Skeletal muscle tissue (tissue), 4 donors: ENCODE results near the gene C6orf136. TPM values are rescaled to one million over a fixed set of nuclear protein-coding genes. Genes with fewer than 3 reads are reported as not detected.

Source experiments
- H3K27ac ChIP-seq: one replicate; pipeline ENCODE4 v1.7.0; 2013; ENCODE audit warnings: mild to moderate bottlenecking, low read depth, low read length, inconsistent platforms
- H3K27me3 ChIP-seq, 3 donors: one replicate each; pipeline ENCODE4 v1.7.0; 2013; ENCODE audit warnings: low read length in 3 of 3; ENCODE audit not compliant: control insufficient read depth in 3 of 3, insufficient read depth in 3 of 3
- H3K36me3 ChIP-seq, 3 donors: one replicate each; pipeline ENCODE4 v1.7.0; 2013; ENCODE audit warnings: low read length in 3 of 3; ENCODE audit not compliant: control insufficient read depth in 3 of 3, insufficient read depth in 3 of 3
- H3K4me1 ChIP-seq, 3 donors: one replicate each; pipeline ENCODE4 v1.7.0; 2013; ENCODE audit warnings: low read length in 3 of 3, mild to moderate bottlenecking in 3 of 3; ENCODE audit not compliant: control insufficient read depth in 3 of 3, insufficient read depth in 3 of 3
- H3K4me3 ChIP-seq, 3 donors: one replicate each; pipeline ENCODE4 v1.7.0; 2013; ENCODE audit warnings: low read length in 3 of 3
- H3K9ac ChIP-seq, 3 donors: one replicate each; pipeline ENCODE4 v1.7.0; 2013; ENCODE audit warnings: low read length in 3 of 3, mild to moderate bottlenecking in 3 of 3, moderate library complexity in 2 of 3, low read depth in 1 of 3
- H3K9me3 ChIP-seq, 3 donors: one replicate each; pipeline ENCODE4 v1.7.0; 2013; ENCODE audit warnings: low read length in 3 of 3; ENCODE audit not compliant: control insufficient read depth in 3 of 3
- total RNA-seq: library from RNA; depleted of rRNA; stranded (reverse); fragments of >200 nt; gene quantifications from one replicate; pipeline ENCODE4 v1.2.3, GENCODE V29; 2014
- donor health status: Osteomylitis.

The C6orf136 gene
- total RNA-seq, 1 donor from 2014 or later: 9.9 TPM

GRCh38 chr6:30686009-30686907 lies 39.3 kb downstream of the C6orf136 start, which contains the start of gene PPP1R18:
PPP1R18 (minus strand) TSS chr6:30686645; CDS start chr6:30686018, 627 bp downstream.
- H3K27ac ChIP-seq: peak within 1 kb of the TSS; percentile 99
- H3K9me3 ChIP-seq: no peaks in the 10 kb centered on the region
- peak within 1 kb of the TSS; percentile 89 to 92 (median 91) for H3K4me3 ChIP-seq
- peak within 1 kb of the TSS; percentile 92 to 94 (median 94) for H3K9ac ChIP-seq
- H3K27me3 ChIP-seq: no peaks in the 10 kb centered on the region
- peaks cover 55 to 75% (median 58%) of the 10 kb centered on the region in 3 donors for H3K4me1 ChIP-seq
- peaks cover 0 to 2% (median 0%) of the 10 kb centered on the region in 3 donors for H3K36me3 ChIP-seq

- Histone ChIP-seq H3K9ac (peak overlapping the region; percentile 92 to 94 (median 94)), H3K9me3 (no peaks in the 10 kb centered on the region), H3K36me3 (peaks cover 0 to 2% (median 0%) of the 10 kb centered on the region in 3 donors), H3K4me1 (peaks cover 50 to 71% (median 62%) of the 10 kb centered on the region in 3 donors), H3K4me3 (peak overlapping the region; percentile 80 to 92 (median 85)), H3K27me3 (no peaks in the 10 kb centered on the region), H3K27ac (peak overlapping the region; percentile 99)
Observed at GRCh38 chr6:30686908-30687658, 40.1 kb downstream of the C6orf136 start.

- Histone ChIP-seq H3K4me3 (peak overlapping the region; percentile 80 to 92 (median 85)), H3K36me3 (peaks cover 0 to 2% (median 0%) of the 10 kb centered on the region in 3 donors), H3K27ac (peak overlapping the region; percentile 99), H3K4me1 (peaks cover 46 to 63% (median 59%) of the 10 kb centered on the region in 3 donors), H3K27me3 (no peaks in the 10 kb centered on the region), H3K9me3 (no peaks in the 10 kb centered on the region), H3K9ac (peak overlapping the region; percentile 92 to 94 (median 94))
Observed at GRCh38 chr6:30687659-30688431, 40.9 kb downstream of the C6orf136 start.

GRCh38 chr6:30688569-30688968 lies 41.6 kb downstream of the C6orf136 start:
- H3K27ac ChIP-seq: peak overlapping the region; percentile 99
- H3K27me3 ChIP-seq: no peaks in the 10 kb centered on the region
- H3K4me1 ChIP-seq: peaks cover 43 to 56% (median 52%) of the 10 kb centered on the region in 3 donors
- peak overlapping the region in 2 of 3 donors; percentile 92 to 94 for H3K9ac ChIP-seq
- peaks cover 0 to 2% (median 0%) of the 10 kb centered on the region in 3 donors for H3K36me3 ChIP-seq
- H3K4me3 ChIP-seq: peak overlapping the region; percentile 80 to 92 (median 85)
- H3K9me3 ChIP-seq: no peaks in the 10 kb centered on the region

- H3K9me3 ChIP-seq: no peaks in the 10 kb centered on the region
- peak overlapping the region in 1 of 3 donors; percentile 92 for H3K9ac ChIP-seq
- peak overlapping the region; percentile 99 for H3K27ac ChIP-seq
- no peaks in the 10 kb centered on the region for H3K27me3 ChIP-seq
- peaks cover 0 to 2% (median 0%) of the 10 kb centered on the region in 3 donors for H3K36me3 ChIP-seq
- peaks cover 42 to 52% (median 51%) of the 10 kb centered on the region in 3 donors for H3K4me1 ChIP-seq
- peak overlapping the region in 1 of 3 donors; percentile 81 for H3K4me3 ChIP-seq
Observed at GRCh38 chr6:30689022-30689865, 42.3 kb downstream of the C6orf136 start.

- Histone ChIP-seq H3K9ac (peak overlapping the region; percentile 66 to 74 (median 74)), H3K27ac (peak overlapping the region; percentile 99), H3K4me3 (peak overlapping the region; percentile 79 to 90 (median 81)), H3K4me1 (peaks cover 42 to 51% (median 47%) of the 10 kb centered on the region in 3 donors), H3K9me3 (no peaks in the 10 kb centered on the region), H3K36me3 (no peaks in the 10 kb centered on the region), H3K27me3 (no peaks in the 10 kb centered on the region)
Observed at GRCh38 chr6:30689985-30690384, 43.1 kb downstream of the C6orf136 start.

- Histone ChIP-seq H3K4me3 (peak within 1 kb of the TSS; percentile 79 to 90 (median 81)), H3K9ac (peak within 1 kb of the TSS; percentile 66 to 74 (median 74)), H3K9me3 (no peaks in the 10 kb centered on the region), H3K27ac (peak within 1 kb of the TSS; percentile 99), H3K27me3 (no peaks in the 10 kb centered on the region), H3K4me1 (peaks cover 39 to 46% (median 41%) of the 10 kb centered on the region in 3 donors), H3K36me3 (no peaks in the 10 kb centered on the region)
Observed at GRCh38 chr6:30690403-30691207, 43.7 kb downstream of the C6orf136 start, which contains the start of gene NRM. NRM (minus strand) TSS chr6:30690984; CDS start chr6:30690974, 10 bp downstream.

GRCh38 chr6:30691208-30691847 lies 44.4 kb downstream of the C6orf136 start:
- no peaks in the 10 kb centered on the region for H3K9me3 ChIP-seq
- peak overlapping the region; percentile 99 for H3K27ac ChIP-seq
- H3K4me1 ChIP-seq: peaks cover 34 to 40% (median 35%) of the 10 kb centered on the region in 3 donors
- H3K4me3 ChIP-seq: peak overlapping the region; percentile 79 to 90 (median 81)
- no peaks in the 10 kb centered on the region for H3K36me3 ChIP-seq
- H3K9ac ChIP-seq: peak overlapping the region in 2 of 3 donors; percentile 66 to 74
- H3K27me3 ChIP-seq: no peaks in the 10 kb centered on the region
